ENCODE data around the gene MAP7D3. TPM values are rescaled to one million over a fixed set of nuclear protein-coding genes. Genes with fewer than 3 reads are reported as not detected.

Gene MAP7D3
- total RNA-seq, 4 donors from 2014 or later = 16.5 to 29.8 (median 23.2) TPM

DNA sequence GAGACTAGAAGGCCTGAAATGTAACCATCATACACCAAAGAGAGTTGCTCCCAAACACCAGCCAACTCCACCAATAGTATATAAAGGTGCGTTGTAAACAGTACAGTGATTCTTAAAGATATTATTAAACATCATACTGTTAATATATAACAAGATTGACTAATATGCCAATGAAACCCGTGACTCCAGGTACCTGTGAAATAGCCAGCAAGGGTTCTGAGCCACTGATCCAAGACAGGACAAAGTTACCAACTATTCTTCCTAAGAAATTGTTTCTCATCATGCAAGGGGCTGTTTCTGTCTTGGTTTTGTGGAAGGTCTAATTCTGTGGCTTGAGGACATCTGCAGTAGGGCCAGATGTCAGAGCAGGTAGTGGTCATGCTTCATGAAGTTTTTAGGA lies 56.7 kb downstream of the MAP7D3 start:
- DNase-seq (ENCODE audit: low spot score) (no peak), ATAC-seq (ENCODE audit: low FRiP score) (no peak)
- no peak for TF ChIP-seq CTCF (IDR thresholded peaks at IDR 0.05)

- ATAC-seq (ENCODE audit: low FRiP score) = no peak
- DNase-seq (ENCODE audit: low spot score) = no peak
- no peak for TF ChIP-seq CTCF (IDR thresholded peaks at IDR 0.05)
Measured at GRCh38 chrX:136193771-136194170, 57.4 kb downstream of the MAP7D3 start.

DNA sequence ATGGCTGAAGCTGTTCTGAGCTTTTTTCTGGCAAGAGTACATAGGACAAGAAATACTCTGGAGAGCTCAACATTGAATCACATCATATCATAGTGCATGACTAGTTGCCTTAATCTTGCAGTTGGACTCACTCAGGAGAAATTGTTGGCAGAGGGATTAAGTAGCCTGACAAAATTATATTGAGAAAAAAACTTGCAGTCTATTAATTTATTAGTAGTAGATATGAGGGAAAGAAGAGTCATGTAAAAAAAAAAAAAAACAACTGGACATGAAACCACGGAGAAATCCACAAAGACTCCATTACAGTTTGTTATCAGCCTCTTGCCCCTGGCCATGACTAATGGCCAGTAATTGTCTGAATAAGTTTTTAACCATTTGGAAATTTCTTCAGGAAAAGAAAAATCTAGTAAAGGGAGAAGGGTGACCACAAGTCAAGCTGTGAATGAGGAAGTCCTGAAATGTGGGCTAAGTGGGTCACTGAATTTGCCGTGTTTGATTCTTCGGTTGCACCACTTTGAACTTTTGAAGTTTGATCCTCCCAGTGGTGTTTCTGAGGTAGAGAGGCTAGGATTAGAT lies 58.3 kb downstream of the MAP7D3 start:
- ATAC-seq (ENCODE audit: low FRiP score) (peak; percentile 81), DNase-seq (ENCODE audit: low spot score) (no peak)
- TF ChIP-seq CTCF (IDR thresholded peaks at IDR 0.05) = no peak

DNA sequence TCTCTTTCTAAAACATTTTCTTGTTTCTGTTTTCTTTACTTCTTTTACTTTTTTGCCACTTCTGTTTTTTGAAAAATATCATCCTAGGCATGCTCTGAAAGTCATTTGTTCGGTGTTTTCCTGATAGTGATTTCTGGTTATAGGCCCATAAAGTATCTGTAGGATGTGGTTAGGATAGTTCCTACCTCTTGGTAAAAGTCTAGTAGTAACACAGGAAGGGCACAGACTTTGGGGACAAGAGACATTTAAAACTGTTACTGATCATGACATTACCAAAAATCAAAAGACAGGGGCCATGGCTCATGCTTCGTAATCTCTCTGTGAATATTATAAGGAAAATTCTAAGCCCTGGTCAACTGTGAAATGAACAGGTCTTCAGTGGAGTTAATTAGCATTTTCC lies 59.1 kb downstream of the MAP7D3 start:
- DNase-seq (ENCODE audit: low spot score) (no peak), ATAC-seq (ENCODE audit: low FRiP score) (no peak)
- TF ChIP-seq CTCF (IDR thresholded peaks at IDR 0.05) = no peak

- no peak for ATAC-seq (ENCODE audit: low FRiP score)
- DNase-seq (ENCODE audit: low spot score) = no peak
- TF ChIP-seq CTCF (IDR thresholded peaks at IDR 0.05) = no peak
Measured at GRCh38 chrX:136191171-136191570, 60.0 kb downstream of the MAP7D3 start.

GRCh38 chrX:136190038-136190713 lies 61.0 kb downstream of the MAP7D3 start:
- no peak for DNase-seq (ENCODE audit: low spot score)
- ATAC-seq (ENCODE audit: low FRiP score) = no peak
- TF ChIP-seq CTCF (IDR thresholded peaks at IDR 0.05) = no peak

DNA sequence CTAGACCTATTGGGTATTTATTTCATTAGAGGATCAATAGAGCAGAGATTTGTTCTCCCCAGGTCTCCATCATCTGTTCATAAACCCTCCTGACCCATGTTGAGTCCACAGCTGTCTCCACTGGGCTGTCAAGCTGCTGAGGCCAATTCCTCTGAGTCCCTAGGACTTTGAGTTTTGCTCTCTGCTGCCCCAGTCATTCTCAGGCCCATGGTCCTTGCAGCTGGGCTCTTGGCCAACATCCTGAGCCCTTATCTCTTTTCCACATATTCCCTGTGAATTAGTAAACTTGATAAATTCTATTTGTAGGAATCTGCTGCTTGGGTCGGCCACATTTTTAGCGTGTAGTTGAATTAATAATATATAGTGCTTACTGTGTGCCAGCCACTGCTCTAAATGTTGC lies 62.0 kb downstream of the MAP7D3 start:
- no peak for ATAC-seq (ENCODE audit: low FRiP score)
- no peak for TF ChIP-seq CTCF (IDR thresholded peaks at IDR 0.05)
- DNase-seq (ENCODE audit: low spot score) = no peak

All from omental fat pad (tissue), 4 donors.